Choroid plexus epithelial cell (primary cell): ENCODE measurements around the gene SMARCC2.

ENCODE experiments used
- DNase-seq: peaks from one replicate; pipeline ENCODE4 v3.0.0-alpha.2; 2010; ENCODE audit warnings: low read depth
- H3K4me3 ChIP-seq: 2 replicates; pipeline ENCODE4 v1.5.1; 2011; ENCODE audit warnings: low read depth, mild to moderate bottlenecking, control low read depth, low read length, moderate library complexity
- CTCF ChIP-seq: conservative IDR thresholded peaks from 2 replicates; pipeline ENCODE4 v1.5.1; 2011; ENCODE audit warnings: low read depth, mild to moderate bottlenecking, control low read depth, inconsistent platforms, low read length, moderate library complexity

The SMARCC2 gene

GRCh38 chr12:56222531-56222895, 33.2 kb upstream of the SMARCC2 start:
- DNase-seq, result no peak
- no peak for TF ChIP-seq CTCF
- H3K4me3 ChIP-seq, result peak overlapping the region; percentile 93

GRCh38 chr12:56221757-56222530, 32.7 kb upstream of the SMARCC2 start, which contains the start of gene RNF41:
Gene RNF41, minus strand, starts transcription at chr12:56221922. Its CDS starts 7,875 bp downstream, at chr12:56214047.
- peak; percentile 99 for DNase-seq
- H3K4me3 ChIP-seq, result peak within 1 kb of the TSS; percentile 93
- peak; percentile 28 for TF ChIP-seq CTCF

- no peak for TF ChIP-seq CTCF
- DNase-seq, result peak; percentile 68
Observed at GRCh38 chr12:56221232-56221756, 32.0 kb upstream of the SMARCC2 start.

GRCh38 chr12:56220611-56221231, 31.4 kb upstream of the SMARCC2 start:
- TF ChIP-seq CTCF, result no peak
- peak; percentile 69 for DNase-seq
- H3K4me3 ChIP-seq, result peak overlapping the region; percentile 93

More at GRCh38 chr12:56221232-56221756, 32.0 kb upstream of the SMARCC2 start:
- H3K4me3 ChIP-seq, result peak overlapping the region; percentile 93

GRCh38 chr12:56219840-56220239, 30.6 kb upstream of the SMARCC2 start:
- no peak overlapping the region for H3K4me3 ChIP-seq
- no peak for DNase-seq
- TF ChIP-seq CTCF, result no peak

- DNase-seq, result no peak
- H3K4me3 ChIP-seq, result no peak overlapping the region
- TF ChIP-seq CTCF, result no peak
Observed at GRCh38 chr12:56216461-56216860, 27.2 kb upstream of the SMARCC2 start.

- H3K4me3 ChIP-seq, result no peak overlapping the region
- no peak for DNase-seq
- TF ChIP-seq CTCF, result no peak
Observed at GRCh38 chr12:56213878-56214277, 24.6 kb upstream of the SMARCC2 start.
